Fibroblast of skin of scalp (primary cell): ENCODE results near the gene IFNA21.
"Not testable (repeated sequence)": the region's sequence is repeated elsewhere in the genome, so short reads cannot be mapped to it uniquely, and the experiment has no call there.

Experiments
- DNase-seq: peaks from one replicate; pipeline ENCODE4 v3.0.0-alpha.2; 2013

Gene IFNA21

GRCh38 chr9:21141427-21141882 is 25.0 kb downstream of the IFNA21 start, which contains the start of gene IFNW1:
IFNW1 (minus strand) TSS chr9:21141832; CDS start chr9:21141570, 262 bp downstream.
- DNase-seq, result peak; percentile 1

GRCh38 chr9:21137020-21137419 is 29.4 kb downstream of the IFNA21 start:
- DNase-seq, result no peak

- DNase-seq, result no peak
Measured at GRCh38 chr9:21135736-21136135, 30.7 kb downstream of the IFNA21 start.

GRCh38 chr9:21128186-21128585 is 38.3 kb downstream of the IFNA21 start:
- DNase-seq, result not testable (repeated sequence)

- no peak for DNase-seq
Measured at GRCh38 chr9:21121595-21122251, 44.7 kb downstream of the IFNA21 start.

DNA sequence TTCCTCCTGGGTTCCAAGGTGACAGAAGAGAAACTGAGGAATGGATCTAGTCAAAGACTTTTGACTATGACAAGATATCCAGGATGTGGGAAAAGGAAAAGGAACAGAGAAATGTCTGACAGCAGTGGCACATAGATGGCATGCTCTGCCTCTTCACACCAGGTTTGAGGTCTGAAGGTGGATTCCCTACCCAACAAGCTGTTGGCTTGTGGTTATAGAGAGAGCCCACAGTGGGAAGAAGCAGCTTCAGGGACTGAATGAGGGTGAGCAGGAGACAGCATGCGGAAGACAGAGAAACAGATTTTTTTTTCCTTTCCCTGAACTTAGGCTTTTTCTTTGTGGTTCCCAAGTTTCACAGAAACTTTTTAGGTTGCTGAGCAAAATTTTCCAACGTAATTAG is 45.4 kb downstream of the IFNA21 start:
- no peak for DNase-seq

- DNase-seq, result no peak
Measured at GRCh38 chr9:21119093-21119770, 47.2 kb downstream of the IFNA21 start.
